SJCRH30 (cell line): ENCODE data around the gene IFRD1. TPM values are rescaled to one million over a fixed set of nuclear protein-coding genes. Genes with fewer than 3 reads are reported as not detected.
A peak's percentile ranks its signal among the peaks of the same experiment; 100 is the strongest.

Experiments used
- DNase-seq, 2 experiments: peaks; one replicate each; pipeline ENCODE4 v3.0.0-alpha.2; 2015 to 2020
- H3K27ac ChIP-seq: fragments of 250-450 bp; sonication (Bioruptor Pico); 2 replicates; pipeline ENCODE4 v1.5.1; 2020; ENCODE audit warnings: mild to moderate bottlenecking, moderate library complexity
- H3K27me3 ChIP-seq: fragments of 250-450 bp; sonication (Bioruptor Pico); 2 replicates; pipeline ENCODE4 v1.5.1; 2020; ENCODE audit warnings: mild to moderate bottlenecking, moderate library complexity
- H3K36me3 ChIP-seq: fragments of 250-450 bp; sonication (Bioruptor Pico); 2 replicates; pipeline ENCODE4 v1.5.1; 2020; ENCODE audit warnings: mild to moderate bottlenecking, moderate library complexity
- H3K4me1 ChIP-seq: fragments of 250-450 bp; sonication (Bioruptor Pico); 2 replicates; pipeline ENCODE4 v1.5.1; 2020; ENCODE audit warnings: mild to moderate bottlenecking, moderate library complexity
- H3K4me3 ChIP-seq: fragments of 250-450 bp; sonication (Bioruptor Pico); 2 replicates; pipeline ENCODE4 v1.5.1; 2020; ENCODE audit warnings: mild to moderate bottlenecking, moderate library complexity
- H3K9me3 ChIP-seq: fragments of 250-450 bp; sonication (Bioruptor Pico); replicated peaks from 2 replicates; pipeline ENCODE4 v1.5.1; 2020; ENCODE audit warnings: mild to moderate bottlenecking, moderate library complexity
- total RNA-seq: library from RNA; depleted of rRNA; stranded (reverse); fragments of >200 nt; shearing (Covaris generic); gene quantifications from 2 replicates; pipeline ENCODE4 v1.2.3, GENCODE V29; 2014; rRNA removed

Gene IFRD1
- 45.0 and 55.9 TPM in 2 replicates for total RNA-seq

- H3K4me1 ChIP-seq: peaks cover 8% of the 10 kb centered on the region
Measured at GRCh38 chr7:112449902-112450806, at the start of gene IFRD1. TSS of gene IFRD1 (plus strand) at chr7:112450460. CDS start at chr7:112450689, 229 bp downstream.

GRCh38 chr7:112404321-112404720 lies 45.9 kb upstream of the IFRD1 start:
- Histone ChIP-seq H3K4me1 (no peaks in the 10 kb centered on the region), H3K9me3 (no peaks in the 10 kb centered on the region), H3K4me3 (no peak overlapping the region), H3K36me3 (no peaks in the 10 kb centered on the region), H3K27ac (no peak overlapping the region), H3K27me3 (no peaks in the 10 kb centered on the region)
- no peak for DNase-seq

More at GRCh38 chr7:112449902-112450806, at the start of gene IFRD1:
- DNase-seq: peak; percentile 99
- no peaks in the 10 kb centered on the region for H3K9me3 ChIP-seq
- no peaks in the 10 kb centered on the region for H3K27me3 ChIP-seq
- peaks cover 2% of the 10 kb centered on the region; the same call in 1 of the 2 replicates for H3K36me3 ChIP-seq
- H3K27ac ChIP-seq: peak within 1 kb of the TSS; percentile 86
- peak within 1 kb of the TSS; percentile 97 for H3K4me3 ChIP-seq

- no peak for DNase-seq
- no peaks in the 10 kb centered on the region for H3K4me1 ChIP-seq
- no peak overlapping the region for H3K4me3 ChIP-seq
- no peaks in the 10 kb centered on the region for H3K9me3 ChIP-seq
- no peaks in the 10 kb centered on the region for H3K36me3 ChIP-seq
- no peak overlapping the region for H3K27ac ChIP-seq
- H3K27me3 ChIP-seq: no peaks in the 10 kb centered on the region
Measured at GRCh38 chr7:112405286-112405685, 45.0 kb upstream of the IFRD1 start.

- no peaks in the 10 kb centered on the region for H3K9me3 ChIP-seq
- no peaks in the 10 kb centered on the region for H3K27me3 ChIP-seq
- no peak overlapping the region for H3K27ac ChIP-seq
- no peaks in the 10 kb centered on the region for H3K36me3 ChIP-seq
- no peaks in the 10 kb centered on the region for H3K4me1 ChIP-seq
- no peak for DNase-seq
- H3K4me3 ChIP-seq: no peak overlapping the region
Measured at GRCh38 chr7:112407261-112407660, 43.0 kb upstream of the IFRD1 start.

- Histone ChIP-seq H3K36me3 (no peaks in the 10 kb centered on the region), H3K27me3 (no peaks in the 10 kb centered on the region), H3K4me3 (no peak overlapping the region), H3K9me3 (no peaks in the 10 kb centered on the region), H3K27ac (no peak overlapping the region), H3K4me1 (no peaks in the 10 kb centered on the region)
- no peak for DNase-seq
Measured at GRCh38 chr7:112410092-112410491, 40.2 kb upstream of the IFRD1 start.

GRCh38 chr7:112411186-112411795 lies 39.0 kb upstream of the IFRD1 start:
- H3K9me3 ChIP-seq: no peaks in the 10 kb centered on the region
- H3K36me3 ChIP-seq: no peaks in the 10 kb centered on the region
- DNase-seq: peak; percentile 22 to 55
- no peaks in the 10 kb centered on the region for H3K27me3 ChIP-seq
- no peak overlapping the region for H3K27ac ChIP-seq
- no peak overlapping the region for H3K4me3 ChIP-seq
- H3K4me1 ChIP-seq: no peaks in the 10 kb centered on the region

- peak in 1 of 2 experiments; percentile 65 for DNase-seq
- Histone ChIP-seq H3K9me3 (no peaks in the 10 kb centered on the region), H3K27ac (no peak overlapping the region), H3K4me1 (no peaks in the 10 kb centered on the region), H3K36me3 (no peaks in the 10 kb centered on the region), H3K4me3 (no peak overlapping the region), H3K27me3 (no peaks in the 10 kb centered on the region)
Measured at GRCh38 chr7:112414855-112415490, 35.3 kb upstream of the IFRD1 start.

- no peaks in the 10 kb centered on the region for H3K27me3 ChIP-seq
- no peak for DNase-seq
Measured at GRCh38 chr7:112416127-112416526, 34.1 kb upstream of the IFRD1 start.

GRCh38 chr7:112419543-112420130 lies 30.6 kb upstream of the IFRD1 start:
- peaks cover 10% of the 10 kb centered on the region for H3K4me1 ChIP-seq
- H3K27ac ChIP-seq: no peak overlapping the region
- no peaks in the 10 kb centered on the region for H3K36me3 ChIP-seq
- H3K27me3 ChIP-seq: no peaks in the 10 kb centered on the region
- H3K4me3 ChIP-seq: no peak overlapping the region
- no peak for DNase-seq
- H3K9me3 ChIP-seq: no peaks in the 10 kb centered on the region

More at GRCh38 chr7:112416127-112416526, 34.1 kb upstream of the IFRD1 start:
- no peak overlapping the region for H3K4me3 ChIP-seq
- no peaks in the 10 kb centered on the region for H3K9me3 ChIP-seq
- H3K4me1 ChIP-seq: no peaks in the 10 kb centered on the region
- H3K36me3 ChIP-seq: no peaks in the 10 kb centered on the region
- H3K27ac ChIP-seq: no peak overlapping the region

GRCh38 chr7:112420236-112420861 lies 29.9 kb upstream of the IFRD1 start:
- DNase-seq: no peak
- Histone ChIP-seq H3K4me3 (no peak overlapping the region), H3K27ac (no peak overlapping the region), H3K4me1 (peaks cover 10% of the 10 kb centered on the region), H3K9me3 (no peaks in the 10 kb centered on the region), H3K36me3 (no peaks in the 10 kb centered on the region), H3K27me3 (no peaks in the 10 kb centered on the region)

- DNase-seq: no peak
- Histone ChIP-seq H3K4me3 (no peak overlapping the region), H3K36me3 (no peaks in the 10 kb centered on the region), H3K9me3 (no peaks in the 10 kb centered on the region), H3K27me3 (no peaks in the 10 kb centered on the region), H3K27ac (no peak overlapping the region), H3K4me1 (peaks cover 10% of the 10 kb centered on the region)
Measured at GRCh38 chr7:112421666-112422486, 28.4 kb upstream of the IFRD1 start.

GRCh38 chr7:112422842-112423496 lies 27.3 kb upstream of the IFRD1 start:
- no peaks in the 10 kb centered on the region for H3K36me3 ChIP-seq
- peak overlapping the region; percentile 35 for H3K27ac ChIP-seq
- no peak overlapping the region for H3K4me3 ChIP-seq

GRCh38 chr7:112423987-112424386 lies 26.3 kb upstream of the IFRD1 start:
- H3K9me3 ChIP-seq: no peaks in the 10 kb centered on the region
- H3K4me3 ChIP-seq: no peak overlapping the region
- no peak overlapping the region for H3K27ac ChIP-seq
- DNase-seq: no peak
- H3K36me3 ChIP-seq: no peaks in the 10 kb centered on the region
- H3K4me1 ChIP-seq: peaks cover 10% of the 10 kb centered on the region
- H3K27me3 ChIP-seq: no peaks in the 10 kb centered on the region

More at GRCh38 chr7:112422842-112423496, 27.3 kb upstream of the IFRD1 start:
- H3K27me3 ChIP-seq: no peaks in the 10 kb centered on the region
- DNase-seq: peak; percentile 79 to 90
- peaks cover 10% of the 10 kb centered on the region for H3K4me1 ChIP-seq
- no peaks in the 10 kb centered on the region for H3K9me3 ChIP-seq
